Astrocyte (in vitro differentiated cells and primary cell): ENCODE data around the gene GRB2. TPM values are rescaled to one million over a fixed set of nuclear protein-coding genes. Genes with fewer than 3 reads are reported as not detected.

Experiments
- DNase-seq: peaks from one replicate; pipeline ENCODE4 v3.0.0-alpha.2; 2010; ENCODE audit warnings: low read depth
- FAIRE-seq: peaks from 2 replicates; lab custom pipeline; 2011; peaks lifted over from hg19 to GRCh38; lab: Jason Lieb, UNC
- H2AFZ ChIP-seq: 2 replicates; pipeline ENCODE4 v1.6.0; 2012; ENCODE audit warnings: low read depth, low read length, inconsistent platforms
- H3K27ac ChIP-seq: 2 replicates; pipeline ENCODE4 v1.5.1; 2011; ENCODE audit warnings: low read depth, low read length, inconsistent platforms
- H3K27me3 ChIP-seq: 2 replicates; pipeline ENCODE4 v1.6.0; 2011; ENCODE audit warnings: low read length, inconsistent platforms; ENCODE audit not compliant: insufficient read depth
- H3K36me3 ChIP-seq: 2 replicates; pipeline ENCODE4 v1.5.1; 2011; ENCODE audit warnings: low read length, inconsistent platforms; ENCODE audit not compliant: insufficient read depth
- H3K4me1 ChIP-seq: 2 replicates; pipeline ENCODE4 v1.5.1; 2011; ENCODE audit warnings: low read length, inconsistent platforms; ENCODE audit not compliant: insufficient read depth
- H3K4me2 ChIP-seq: 2 replicates; pipeline ENCODE4 v1.6.0; 2012; ENCODE audit warnings: low read length, inconsistent platforms
- H3K4me3 ChIP-seq: 2 replicates; pipeline ENCODE4 v1.5.1; 2011; ENCODE audit warnings: low read depth, mild to moderate bottlenecking, low read length, inconsistent platforms; ENCODE audit not compliant: insufficient read depth
- H3K79me2 ChIP-seq: 2 replicates; pipeline ENCODE4 v1.6.0; 2012; ENCODE audit warnings: mild to moderate bottlenecking, low read length, inconsistent platforms; ENCODE audit not compliant: insufficient read depth
- H3K9ac ChIP-seq: 2 replicates; pipeline ENCODE4 v1.6.0; 2012; ENCODE audit warnings: mild to moderate bottlenecking, low read length, inconsistent platforms
- H3K9me3 ChIP-seq: 2 replicates; pipeline ENCODE4 v1.5.1; 2012; ENCODE audit warnings: low read depth, mild to moderate bottlenecking, low read length, inconsistent platforms; ENCODE audit not compliant: insufficient read depth
- H4K20me1 ChIP-seq: 2 replicates; pipeline ENCODE4 v1.6.0; 2012; ENCODE audit warnings: low read length, inconsistent platforms; ENCODE audit not compliant: insufficient read depth
- H3K27ac Mint-ChIP-seq: one replicate; pipeline ENCODE4 v1.8.0; 2021; ENCODE audit warnings: mild to moderate bottlenecking, mixed read lengths; ENCODE audit not compliant: unreplicated experiment
- H3K27me3 Mint-ChIP-seq: one replicate; pipeline ENCODE4 v1.8.0; 2021; ENCODE audit warnings: low read depth, mixed read lengths; ENCODE audit not compliant: unreplicated experiment
- H3K36me3 Mint-ChIP-seq: one replicate; pipeline ENCODE4 v1.8.0; 2021; ENCODE audit warnings: low read depth, mixed read lengths; ENCODE audit not compliant: unreplicated experiment
- H3K4me1 Mint-ChIP-seq: one replicate; pipeline ENCODE4 v1.8.0; 2021; ENCODE audit warnings: low read depth, mixed read lengths; ENCODE audit not compliant: unreplicated experiment
- H3K4me3 Mint-ChIP-seq: one replicate; pipeline ENCODE4 v1.8.0; 2021; ENCODE audit warnings: mild to moderate bottlenecking, moderate library complexity, mixed read lengths; ENCODE audit not compliant: unreplicated experiment
- H3K9me3 Mint-ChIP-seq: one replicate; pipeline ENCODE4 v1.8.0; 2021; ENCODE audit warnings: mild to moderate bottlenecking, mixed read lengths; ENCODE audit not compliant: unreplicated experiment
- EZH2 ChIP-seq: IDR thresholded peaks from 2 replicates; pipeline ENCODE4 v1.6.1; 2012; ENCODE audit warnings: mild to moderate bottlenecking, low read length, inconsistent platforms; ENCODE audit not compliant: insufficient read depth
- total RNA-seq: library from RNA; stranded (reverse); gene quantifications from 2 replicates; pipeline ENCODE4 v1.2.1, GENCODE V29; 2021
- TF ChIP-seq, protein P1 (sequence below): IDR thresholded peaks from 2 replicates; pipeline ENCODE4 v1.5.1; 2011; ENCODE audit warnings: low read depth, mild to moderate bottlenecking, inconsistent platforms, low read length, moderate library complexity; ENCODE audit not compliant: insufficient read depth

The GRB2 gene
- total RNA-seq, 1 donor from 2014 or later = 168 TPM

DNA sequence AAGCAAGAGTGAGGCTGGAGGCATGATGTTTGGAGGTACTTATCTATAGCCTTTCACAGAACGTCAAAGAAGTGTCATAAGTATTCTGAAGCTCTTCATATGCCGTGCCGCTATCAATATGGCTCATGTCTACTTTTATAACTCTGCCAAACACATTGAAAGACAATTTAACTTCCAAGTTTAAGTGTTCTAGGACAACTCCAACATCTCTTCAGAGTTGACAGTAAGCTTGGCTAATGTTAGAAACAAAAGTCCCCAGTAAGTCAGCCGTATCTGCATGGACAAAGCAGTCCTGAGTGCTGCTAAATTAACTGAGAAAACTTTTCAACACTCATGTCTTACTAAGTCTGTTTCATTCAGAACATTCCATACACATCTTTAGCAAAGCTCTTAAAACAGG is 32.2 kb downstream of the GRB2 start:
- no peaks in the 10 kb centered on the region for H3K9me3 Mint-ChIP-seq
- H3K79me2 ChIP-seq = peaks cover 89% of the 10 kb centered on the region

DNA sequence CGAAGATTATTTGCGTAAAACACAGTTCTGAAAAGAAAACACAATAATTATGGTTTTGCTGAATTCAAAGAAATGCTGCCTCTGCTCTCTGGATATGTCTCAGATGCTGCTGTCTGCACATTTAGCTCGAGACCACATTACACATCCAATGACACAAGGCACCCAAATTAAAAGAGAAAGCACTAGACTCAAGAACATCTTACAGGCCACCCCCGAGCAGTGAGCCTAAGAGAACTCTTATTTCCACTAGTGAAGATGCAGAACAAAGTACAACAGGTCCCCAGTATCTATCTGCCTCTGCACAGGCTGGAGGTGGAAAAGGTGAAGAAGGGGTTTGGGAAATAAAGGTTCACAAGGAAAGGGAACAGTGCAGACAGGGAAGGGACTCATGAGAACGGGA is 33.5 kb downstream of the GRB2 start:
- Mint-ChIP-seq H3K36me3 (peaks cover 11% of the 10 kb centered on the region), H3K27ac (no peak overlapping the region)
- no peak for DNase-seq

More for the DNA sequence above, 32.2 kb downstream of the GRB2 start:
- Mint-ChIP-seq H3K27me3 (no peaks in the 10 kb centered on the region), H3K4me3 (no peak overlapping the region), H3K4me1 (peaks cover 2% of the 10 kb centered on the region), H3K36me3 (peaks cover 11% of the 10 kb centered on the region), H3K27ac (no peak overlapping the region)
- Histone ChIP-seq H3K4me1 (no peaks in the 10 kb centered on the region), H3K4me3 (no peak overlapping the region), H3K4me2 (no peak overlapping the region), H3K27me3 (no peaks in the 10 kb centered on the region), H3K36me3 (peaks cover 7% of the 10 kb centered on the region), H3K9ac (no peak overlapping the region), H2AFZ (no peak overlapping the region), H4K20me1 (peaks cover 92% of the 10 kb centered on the region), H3K27ac (no peak overlapping the region), H3K9me3 (no peaks in the 10 kb centered on the region)
- DNase-seq (no peak), FAIRE-seq (no peak)
- no peak for TF ChIP-seq EZH2
- TF ChIP-seq, protein P1, sequence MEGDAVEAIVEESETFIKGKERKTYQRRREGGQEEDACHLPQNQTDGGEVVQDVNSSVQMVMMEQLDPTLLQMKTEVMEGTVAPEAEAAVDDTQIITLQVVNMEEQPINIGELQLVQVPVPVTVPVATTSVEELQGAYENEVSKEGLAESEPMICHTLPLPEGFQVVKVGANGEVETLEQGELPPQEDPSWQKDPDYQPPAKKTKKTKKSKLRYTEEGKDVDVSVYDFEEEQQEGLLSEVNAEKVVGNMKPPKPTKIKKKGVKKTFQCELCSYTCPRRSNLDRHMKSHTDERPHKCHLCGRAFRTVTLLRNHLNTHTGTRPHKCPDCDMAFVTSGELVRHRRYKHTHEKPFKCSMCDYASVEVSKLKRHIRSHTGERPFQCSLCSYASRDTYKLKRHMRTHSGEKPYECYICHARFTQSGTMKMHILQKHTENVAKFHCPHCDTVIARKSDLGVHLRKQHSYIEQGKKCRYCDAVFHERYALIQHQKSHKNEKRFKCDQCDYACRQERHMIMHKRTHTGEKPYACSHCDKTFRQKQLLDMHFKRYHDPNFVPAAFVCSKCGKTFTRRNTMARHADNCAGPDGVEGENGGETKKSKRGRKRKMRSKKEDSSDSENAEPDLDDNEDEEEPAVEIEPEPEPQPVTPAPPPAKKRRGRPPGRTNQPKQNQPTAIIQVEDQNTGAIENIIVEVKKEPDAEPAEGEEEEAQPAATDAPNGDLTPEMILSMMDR = no peak

DNA sequence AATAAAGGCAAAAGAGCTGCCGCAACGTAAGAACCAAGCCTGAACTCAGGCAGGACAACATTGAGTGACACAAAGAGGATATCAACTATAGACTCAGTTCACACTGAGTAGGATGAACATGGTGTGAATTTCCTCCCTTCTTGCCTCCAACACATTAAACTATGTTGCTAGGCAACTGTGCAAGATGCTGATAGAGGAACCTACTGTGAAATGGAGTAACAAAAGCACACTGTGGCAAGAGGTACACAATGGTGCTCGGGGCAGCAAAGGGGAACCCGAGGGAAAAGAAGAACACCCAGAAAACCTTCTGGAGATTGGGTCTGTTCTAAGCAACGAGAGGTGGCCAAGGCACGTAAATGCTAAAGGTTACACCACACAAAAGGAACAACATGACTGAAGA is 34.1 kb downstream of the GRB2 start:
- Histone ChIP-seq H3K27me3 (no peaks in the 10 kb centered on the region), H3K79me2 (peaks cover 89% of the 10 kb centered on the region), H3K9me3 (no peaks in the 10 kb centered on the region), H3K36me3 (peaks cover 4% of the 10 kb centered on the region), H3K4me3 (no peak overlapping the region), H3K4me1 (peaks cover 9% of the 10 kb centered on the region), H2AFZ (no peak overlapping the region), H3K4me2 (no peak overlapping the region), H3K9ac (no peak overlapping the region), H3K27ac (no peak overlapping the region), H4K20me1 (peaks cover 92% of the 10 kb centered on the region)
- no peaks in the 10 kb centered on the region for H3K27me3 Mint-ChIP-seq
- H3K36me3 Mint-ChIP-seq = peaks cover 8% of the 10 kb centered on the region
- H3K4me1 Mint-ChIP-seq = peaks cover 16% of the 10 kb centered on the region
- DNase-seq (no peak), FAIRE-seq (no peak)
- no peaks in the 10 kb centered on the region for H3K9me3 Mint-ChIP-seq
- H3K4me3 Mint-ChIP-seq = no peak overlapping the region
- H3K27ac Mint-ChIP-seq = no peak overlapping the region
- TF ChIP-seq, protein P1 = no peak
- TF ChIP-seq EZH2 = no peak

More for the DNA sequence above, 33.5 kb downstream of the GRB2 start:
- Histone ChIP-seq H3K79me2 (peaks cover 89% of the 10 kb centered on the region), H3K27ac (no peak overlapping the region), H4K20me1 (peaks cover 92% of the 10 kb centered on the region), H3K9ac (no peak overlapping the region), H3K27me3 (no peaks in the 10 kb centered on the region), H2AFZ (no peak overlapping the region), H3K36me3 (peaks cover 7% of the 10 kb centered on the region), H3K4me3 (no peak overlapping the region), H3K4me1 (peaks cover 9% of the 10 kb centered on the region), H3K9me3 (no peaks in the 10 kb centered on the region), H3K4me2 (no peak overlapping the region)
- Mint-ChIP-seq H3K4me1 (peaks cover 11% of the 10 kb centered on the region), H3K27me3 (no peaks in the 10 kb centered on the region), H3K9me3 (no peaks in the 10 kb centered on the region), H3K4me3 (no peak overlapping the region)
- TF ChIP-seq, protein P1 = no peak
- TF ChIP-seq EZH2 = no peak
- no peak for FAIRE-seq
